ENCODE data around the gene ZNF543.
"Not testable (repeated sequence)": the region's sequence is repeated elsewhere in the genome, so short reads cannot be mapped to it uniquely, and the experiment has no call there.

ZNF543 gene

DNA sequence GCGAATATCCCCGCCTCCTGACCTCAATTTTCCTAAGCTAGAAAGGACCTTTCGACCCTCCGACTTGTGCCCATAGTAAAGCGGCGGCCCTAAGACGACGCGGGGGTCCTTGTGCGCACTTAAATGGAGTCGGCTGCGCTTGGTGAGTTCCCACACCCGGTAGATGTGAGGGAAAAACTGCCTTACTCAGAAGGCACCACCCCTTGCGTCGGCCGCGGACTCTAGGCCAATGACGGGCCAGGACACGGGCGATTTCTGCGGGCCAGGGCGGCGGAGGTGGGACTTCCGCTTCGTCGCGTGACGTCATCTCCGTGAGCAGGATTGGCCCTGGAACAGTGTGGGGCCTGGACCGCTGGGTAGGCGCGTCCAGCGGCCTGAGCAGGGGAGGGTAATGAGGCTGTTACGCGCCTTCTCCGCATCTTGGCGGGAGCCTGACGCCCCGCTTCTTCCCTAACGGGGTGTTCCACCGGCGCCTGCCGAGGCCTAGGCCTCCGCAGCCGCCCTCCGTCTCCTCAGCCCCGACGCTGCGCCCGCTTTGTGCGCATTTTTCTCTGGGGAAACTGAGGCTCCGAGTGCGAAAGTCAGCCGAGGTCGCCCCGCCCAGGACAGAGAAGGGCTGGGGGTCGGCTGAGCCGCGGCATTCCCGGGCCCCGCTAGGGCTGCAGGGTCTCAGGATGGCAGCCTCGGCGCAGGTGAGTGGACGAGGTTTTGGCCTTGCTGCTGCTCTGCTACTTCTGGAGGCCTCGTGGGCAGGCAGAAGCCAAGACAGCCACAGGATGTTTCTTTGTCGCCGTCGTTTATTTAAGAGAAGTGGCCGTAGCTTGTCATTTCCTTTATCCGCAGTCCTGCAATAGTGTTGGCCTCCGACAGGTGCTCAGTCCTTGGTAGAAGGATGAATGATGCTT, at the start of gene ZNF543:
ZNF543 (plus strand) TSS at position 293 of the 905 bp plus-strand sequence; CDS start at position 675, 382 bp downstream.
- H3K27ac Mint-ChIP-seq, result peak within 1 kb of the TSS; percentile 93
- peaks cover 26% of the 10 kb centered on the region for H3K4me1 Mint-ChIP-seq (ENCODE audit: low read depth)
- H3K4me3 Mint-ChIP-seq, result peak within 1 kb of the TSS; percentile 95
- peaks cover 41% of the 10 kb centered on the region for H3K36me3 Mint-ChIP-seq
- H3K27me3 Mint-ChIP-seq, result peaks cover 18% of the 10 kb centered on the region
- H3K9me3 Mint-ChIP-seq (ENCODE audit: low read depth), result peaks cover 28% of the 10 kb centered on the region

DNA sequence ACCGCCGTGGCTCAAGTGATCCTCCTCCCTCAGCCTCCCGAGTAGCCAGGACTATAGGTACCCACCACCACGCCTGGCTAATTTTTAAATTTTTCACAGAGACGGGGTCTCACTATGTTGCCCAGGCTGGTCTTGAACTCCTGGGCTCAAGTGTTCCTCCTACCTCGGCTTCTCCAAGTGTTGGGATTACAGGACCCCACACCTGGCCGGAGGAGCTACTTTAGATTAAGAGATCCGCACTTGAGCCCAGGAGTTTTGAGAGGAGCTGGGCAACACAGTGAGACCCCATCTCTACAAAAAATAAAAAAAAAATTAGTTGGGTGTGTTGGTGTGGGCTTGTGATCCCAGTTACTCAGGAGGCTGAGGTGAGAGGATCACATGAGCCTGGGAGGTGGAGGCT, 49.0 kb upstream of the ZNF543 start:
- peaks cover 22% of the 10 kb centered on the region for H3K9me3 Mint-ChIP-seq (ENCODE audit: low read depth)
- peaks cover 1% of the 10 kb centered on the region for H3K4me1 Mint-ChIP-seq (ENCODE audit: low read depth)
- H3K27me3 Mint-ChIP-seq, result no peaks in the 10 kb centered on the region
- H3K27ac Mint-ChIP-seq, result no peak overlapping the region
- no peak overlapping the region for H3K4me3 Mint-ChIP-seq
- H3K36me3 Mint-ChIP-seq, result peaks cover 34% of the 10 kb centered on the region

DNA sequence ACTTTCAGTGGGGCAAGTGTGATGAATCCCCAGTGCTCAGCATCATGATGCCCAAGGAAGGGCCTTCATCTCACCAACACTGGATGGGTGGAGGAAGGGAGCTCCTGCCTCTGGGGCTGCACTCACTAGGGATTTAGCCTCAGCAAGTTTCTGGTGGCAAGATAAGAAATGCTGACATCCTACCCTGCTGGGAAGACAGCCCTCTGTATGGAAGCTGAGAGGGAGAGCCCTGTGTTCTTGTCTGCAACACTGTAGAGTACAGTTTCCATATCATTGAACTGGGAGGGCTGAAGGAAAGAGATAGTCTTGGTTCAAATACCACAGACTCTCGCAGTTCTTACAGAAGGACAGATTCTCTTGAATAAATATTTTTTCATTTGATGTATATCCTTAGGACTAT, 47.3 kb upstream of the ZNF543 start:
- peaks cover 24% of the 10 kb centered on the region for H3K36me3 Mint-ChIP-seq
- no peak overlapping the region for H3K27ac Mint-ChIP-seq

DNA sequence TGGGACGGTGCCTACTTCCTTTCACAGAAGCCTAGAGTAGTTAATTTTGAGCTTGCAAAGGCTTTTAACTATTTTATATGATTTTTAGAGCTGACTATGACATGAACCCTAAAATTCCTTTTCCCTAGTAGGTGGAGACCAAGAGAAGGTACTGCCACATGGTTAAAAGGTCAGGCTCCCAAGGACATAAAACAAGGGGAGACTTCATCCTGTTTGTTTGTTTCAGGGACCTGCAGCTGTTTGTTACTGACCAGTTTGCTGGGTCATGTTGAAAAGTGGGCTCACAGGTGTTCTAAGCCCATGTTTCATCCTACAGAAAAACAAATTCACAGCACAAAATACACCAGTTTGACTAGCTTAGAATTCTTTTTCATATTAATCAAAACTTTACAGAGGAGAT, 43.8 kb upstream of the ZNF543 start:
- H3K4me1 Mint-ChIP-seq (ENCODE audit: low read depth), result peaks cover 6% of the 10 kb centered on the region
- H3K9me3 Mint-ChIP-seq (ENCODE audit: low read depth), result peaks cover 12% of the 10 kb centered on the region
- H3K27ac Mint-ChIP-seq, result no peak overlapping the region
- H3K27me3 Mint-ChIP-seq, result no peaks in the 10 kb centered on the region
- no peak overlapping the region for H3K4me3 Mint-ChIP-seq
- H3K36me3 Mint-ChIP-seq, result peaks cover 17% of the 10 kb centered on the region

More for the DNA sequence above, 47.3 kb upstream of the ZNF543 start:
- Mint-ChIP-seq H3K4me1 (ENCODE audit: low read depth) (peaks cover 1% of the 10 kb centered on the region), H3K27me3 (no peaks in the 10 kb centered on the region), H3K9me3 (ENCODE audit: low read depth) (peaks cover 12% of the 10 kb centered on the region), H3K4me3 (no peak overlapping the region)

DNA sequence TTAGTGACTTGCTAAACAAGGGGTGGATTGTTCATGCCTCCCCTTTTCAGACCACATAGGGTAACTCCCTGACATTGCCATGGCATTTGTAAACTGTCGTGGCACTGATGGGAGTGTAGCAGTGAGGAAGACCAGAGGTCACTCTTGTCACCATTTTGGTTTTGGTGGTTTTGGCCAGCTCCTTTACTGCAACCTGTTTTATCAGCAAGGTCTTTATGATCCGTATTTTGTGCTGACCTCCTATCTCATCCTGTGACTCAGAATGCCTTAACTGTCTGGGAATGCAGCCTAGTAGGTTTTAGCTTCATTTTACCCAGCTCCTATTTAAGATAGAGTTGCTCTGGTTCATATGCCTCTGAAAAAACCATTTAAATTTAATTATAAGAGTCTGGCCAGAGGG, 41.8 kb upstream of the ZNF543 start:
- not testable (repeated sequence) for H3K9me3 Mint-ChIP-seq (ENCODE audit: low read depth); H3K27me3 Mint-ChIP-seq; H3K4me3 Mint-ChIP-seq; H3K27ac Mint-ChIP-seq
- peaks cover 13% of the 10 kb centered on the region for H3K36me3 Mint-ChIP-seq
- H3K4me1 Mint-ChIP-seq (ENCODE audit: low read depth), result peaks cover 26% of the 10 kb centered on the region

DNA sequence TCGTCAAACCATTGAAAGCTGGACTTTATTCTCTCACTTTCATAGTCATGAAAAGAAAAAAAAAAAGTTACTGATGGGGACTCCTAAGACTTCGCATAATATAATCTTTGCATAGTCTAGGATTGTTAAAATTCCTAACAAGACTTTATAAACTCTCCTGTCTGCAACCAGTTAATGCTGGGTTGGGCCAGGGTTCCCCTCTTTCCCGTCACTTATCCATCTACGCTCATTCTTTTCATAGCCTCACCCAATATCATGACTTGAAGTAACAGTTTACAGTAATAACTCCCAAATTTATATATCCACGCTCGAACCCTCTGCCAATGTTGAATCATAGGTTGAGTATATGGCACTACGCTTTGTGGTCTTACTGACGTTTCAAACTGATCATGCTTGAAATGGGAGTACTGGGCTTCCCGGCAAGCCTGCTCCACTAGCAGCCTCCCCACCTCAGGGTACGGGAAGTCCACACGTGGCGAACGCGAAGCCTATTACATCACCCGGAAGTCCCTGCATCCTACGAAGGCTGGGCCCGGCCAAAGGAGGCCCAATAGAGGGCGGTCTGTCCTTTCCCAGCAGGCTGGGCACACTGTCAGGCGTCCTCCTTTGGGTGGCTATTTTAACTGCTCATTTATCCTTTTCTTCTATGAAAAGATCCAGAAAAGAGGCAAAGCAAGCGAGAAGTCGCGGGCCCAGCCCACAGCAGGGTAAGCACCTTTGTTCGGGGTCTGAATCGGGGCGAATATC, 40.7 kb upstream of the ZNF543 start:
- Mint-ChIP-seq H3K9me3 (ENCODE audit: low read depth) (no peaks in the 10 kb centered on the region), H3K4me1 (ENCODE audit: low read depth) (peaks cover 32% of the 10 kb centered on the region), H3K36me3 (peaks cover 6% of the 10 kb centered on the region), H3K27me3 (no peaks in the 10 kb centered on the region), H3K4me3 (no peak overlapping the region), H3K27ac (no peak overlapping the region)

DNA sequence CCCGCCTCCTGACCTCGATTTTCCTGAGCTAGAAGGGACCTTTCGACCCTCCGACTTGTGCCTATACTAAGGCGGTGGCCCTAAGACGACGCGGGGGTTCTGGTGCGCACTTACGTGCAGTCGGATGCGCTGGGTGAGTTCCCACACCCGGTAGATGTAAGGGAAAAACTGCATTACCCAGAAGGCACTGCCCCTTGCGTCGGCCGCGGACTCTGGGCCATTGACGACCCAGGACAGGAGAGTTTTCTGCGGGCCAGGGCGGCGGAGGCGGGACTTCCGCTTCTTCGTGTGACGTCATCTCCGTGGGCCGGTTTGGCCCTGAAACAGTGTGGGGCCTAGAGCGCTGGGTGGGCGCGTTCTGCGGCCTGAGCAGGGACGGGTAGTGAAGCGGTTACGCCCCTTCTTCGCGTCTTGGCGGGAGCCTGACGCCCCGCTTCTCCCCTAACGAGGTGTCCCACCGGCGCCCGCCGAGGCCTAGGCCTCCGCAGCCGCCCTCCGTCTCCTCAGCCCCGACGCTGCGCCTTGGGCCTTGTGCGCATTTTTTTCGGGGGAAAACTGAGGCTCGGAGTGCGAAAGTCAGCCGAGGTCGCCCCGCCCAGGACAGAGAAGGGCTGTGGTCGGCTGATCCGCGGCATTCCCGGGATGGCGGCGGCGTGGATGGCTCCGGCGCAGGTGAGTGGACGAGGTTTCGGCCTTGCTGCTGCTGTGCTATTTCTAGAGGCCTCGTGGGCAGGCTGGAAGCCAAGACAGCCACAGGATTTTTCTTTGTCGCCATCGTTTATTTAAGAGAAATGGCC, 39.9 kb upstream of the ZNF543 start, which contains the start of gene ZNF460:
ZNF460 (plus strand) TSS at position 321 of the 797 bp plus-strand sequence; CDS start at position 643, 322 bp downstream.
- peaks cover 36% of the 10 kb centered on the region for H3K4me1 Mint-ChIP-seq (ENCODE audit: low read depth)
- H3K27ac Mint-ChIP-seq, result no peak within 1 kb of the TSS
- no peaks in the 10 kb centered on the region for H3K27me3 Mint-ChIP-seq
- peaks cover 9% of the 10 kb centered on the region for H3K36me3 Mint-ChIP-seq
- H3K9me3 Mint-ChIP-seq (ENCODE audit: low read depth), result no peaks in the 10 kb centered on the region
- H3K4me3 Mint-ChIP-seq, result no peak within 1 kb of the TSS

DNA sequence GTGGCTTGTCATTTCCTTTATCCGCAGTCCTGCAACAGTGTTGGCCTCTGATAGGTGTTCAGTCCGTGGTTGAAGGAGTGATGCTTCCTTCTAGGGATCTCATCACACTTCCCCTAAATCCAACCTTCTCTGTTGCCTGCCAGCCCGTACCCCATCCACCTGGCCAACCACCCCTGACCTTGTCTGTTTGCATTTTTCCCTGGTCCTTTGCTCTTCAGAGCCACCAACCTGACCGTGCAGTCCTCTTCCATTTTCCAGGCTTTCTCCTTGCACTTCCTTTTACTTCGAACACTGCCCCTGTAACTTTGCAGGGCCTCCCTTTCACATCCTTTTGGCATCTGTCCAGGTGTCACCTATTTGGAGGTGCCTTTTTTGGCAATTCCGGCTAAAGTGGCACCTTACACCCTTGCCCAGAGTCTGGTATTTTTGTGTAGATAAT, 39.3 kb upstream of the ZNF543 start:
- no peak overlapping the region for H3K27ac Mint-ChIP-seq
- no peaks in the 10 kb centered on the region for H3K27me3 Mint-ChIP-seq
- peaks cover 13% of the 10 kb centered on the region for H3K36me3 Mint-ChIP-seq
- H3K4me1 Mint-ChIP-seq (ENCODE audit: low read depth), result peaks cover 40% of the 10 kb centered on the region
- H3K9me3 Mint-ChIP-seq (ENCODE audit: low read depth), result no peaks in the 10 kb centered on the region
- H3K4me3 Mint-ChIP-seq, result no peak overlapping the region

DNA sequence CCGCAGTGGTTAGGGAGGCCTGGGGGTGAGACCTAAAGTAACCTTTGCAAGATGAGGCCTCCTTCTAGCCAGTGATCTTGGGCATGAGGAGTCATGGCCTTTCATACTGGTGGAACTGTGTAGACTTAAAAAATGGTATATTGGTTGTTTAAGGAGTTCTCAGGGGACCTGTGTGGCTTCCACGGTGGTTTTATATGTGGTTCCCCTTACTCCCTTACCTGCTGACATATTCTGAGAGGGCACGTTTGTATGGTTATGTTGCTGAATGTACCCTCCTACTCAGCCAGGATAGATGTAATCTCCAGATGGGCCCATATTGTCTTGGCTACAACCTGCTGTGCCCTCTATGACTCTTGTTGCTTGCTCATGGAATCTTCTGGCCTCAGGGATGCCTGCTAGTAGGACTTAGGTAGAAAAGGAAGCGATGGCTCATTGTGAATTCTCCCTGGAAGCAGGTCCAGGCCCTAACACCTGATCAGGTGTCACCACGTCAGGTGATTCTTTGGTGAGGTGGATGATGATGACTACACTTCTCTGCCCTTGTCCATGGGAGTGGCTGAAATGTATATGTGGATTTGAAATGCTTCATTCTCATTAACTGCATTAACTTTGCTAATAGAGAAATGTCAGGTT, 38.1 kb upstream of the ZNF543 start:
- Mint-ChIP-seq H3K27me3 (no peaks in the 10 kb centered on the region), H3K4me3 (no peak overlapping the region), H3K27ac (peak overlapping the region; percentile 64), H3K9me3 (ENCODE audit: low read depth) (peaks cover 3% of the 10 kb centered on the region), H3K36me3 (peaks cover 20% of the 10 kb centered on the region), H3K4me1 (ENCODE audit: low read depth) (peaks cover 43% of the 10 kb centered on the region)

DNA sequence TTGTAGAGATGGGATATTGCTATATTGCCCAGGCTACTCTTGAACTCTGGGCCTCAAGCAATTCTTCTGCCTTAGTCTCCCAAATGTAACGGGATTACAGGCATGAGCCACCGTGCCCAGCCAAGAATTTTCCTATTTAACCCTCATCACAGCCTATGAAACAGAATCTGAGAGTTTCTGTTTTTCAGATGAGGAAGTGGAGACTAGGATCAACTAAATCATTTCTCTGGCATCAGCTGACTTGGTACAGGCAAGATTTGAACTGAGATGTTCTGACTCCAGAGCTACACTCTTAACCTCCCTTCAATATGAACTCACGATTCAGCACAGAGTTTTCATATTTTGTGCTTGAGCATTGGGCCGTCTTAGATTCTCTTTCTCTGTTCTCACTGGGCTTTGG, 31.9 kb upstream of the ZNF543 start:
- Mint-ChIP-seq H3K4me3 (peak overlapping the region; percentile 10), H3K27ac (no peak overlapping the region), H3K9me3 (ENCODE audit: low read depth) (peaks cover 25% of the 10 kb centered on the region), H3K27me3 (no peaks in the 10 kb centered on the region), H3K36me3 (peaks cover 64% of the 10 kb centered on the region), H3K4me1 (ENCODE audit: low read depth) (peaks cover 19% of the 10 kb centered on the region)

DNA sequence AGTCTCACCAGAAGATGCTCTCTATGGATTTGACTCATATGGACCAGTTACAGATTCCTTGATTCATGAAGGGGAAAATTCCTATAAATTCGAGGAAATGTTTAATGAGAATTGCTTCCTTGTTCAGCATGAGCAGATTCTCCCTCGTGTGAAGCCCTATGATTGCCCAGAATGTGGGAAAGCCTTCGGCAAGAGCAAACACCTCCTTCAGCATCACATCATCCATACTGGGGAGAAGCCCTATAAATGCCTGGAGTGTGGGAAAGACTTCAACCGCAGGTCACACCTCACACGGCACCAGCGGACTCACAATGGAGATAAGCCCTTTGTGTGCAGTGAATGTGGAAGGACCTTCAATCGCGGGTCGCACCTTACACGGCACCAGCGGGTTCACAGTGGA, 29.3 kb upstream of the ZNF543 start:
- H3K27ac Mint-ChIP-seq, result no peak overlapping the region

DNA sequence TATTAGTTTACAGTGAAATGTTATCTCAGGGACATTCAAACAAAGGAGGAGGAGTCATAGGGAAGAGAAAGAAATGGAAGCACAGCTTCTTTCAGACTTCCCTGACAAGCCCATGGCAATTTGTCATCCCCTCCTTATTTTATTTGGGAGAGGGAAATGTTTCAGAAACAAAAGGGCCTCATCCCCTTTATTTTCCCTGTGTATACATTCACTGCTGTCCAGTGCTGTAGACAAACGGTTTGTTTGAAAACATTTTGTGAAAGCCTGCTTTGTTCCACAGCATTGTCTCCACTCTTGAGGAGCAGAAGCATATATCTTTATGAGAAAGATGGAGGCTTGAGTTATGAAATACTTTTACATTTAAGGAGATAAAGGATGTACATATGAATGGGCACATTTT, 27.7 kb upstream of the ZNF543 start:
- Mint-ChIP-seq H3K9me3 (ENCODE audit: low read depth) (peaks cover 44% of the 10 kb centered on the region), H3K36me3 (peaks cover 82% of the 10 kb centered on the region), H3K27me3 (no peaks in the 10 kb centered on the region), H3K4me3 (no peak overlapping the region), H3K27ac (no peak overlapping the region), H3K4me1 (ENCODE audit: low read depth) (peaks cover under 1% of the 10 kb centered on the region)

More for the DNA sequence above, 29.3 kb upstream of the ZNF543 start:
- Mint-ChIP-seq H3K4me1 (ENCODE audit: low read depth) (peaks cover 4% of the 10 kb centered on the region), H3K9me3 (ENCODE audit: low read depth) (peaks cover 43% of the 10 kb centered on the region), H3K36me3 (peaks cover 81% of the 10 kb centered on the region), H3K4me3 (no peak overlapping the region), H3K27me3 (no peaks in the 10 kb centered on the region)

DNA sequence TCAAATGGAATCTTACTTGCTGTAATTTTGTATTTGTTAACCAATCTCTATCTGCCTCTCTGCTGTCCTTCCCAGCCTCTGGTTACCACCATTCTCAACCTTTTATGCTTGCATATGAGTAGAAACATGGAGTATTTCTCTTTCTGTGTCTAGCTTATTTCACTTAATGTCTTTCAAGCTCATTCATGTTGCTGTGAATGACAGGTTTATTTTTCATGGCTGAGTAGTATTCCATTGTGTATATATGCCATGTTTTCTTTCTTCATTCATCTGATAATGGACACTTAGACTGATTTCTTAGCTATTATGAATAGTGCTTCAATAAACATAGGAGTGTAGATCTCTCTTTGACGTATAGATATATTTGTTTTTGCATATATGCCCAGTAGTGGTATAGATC, 26.6 kb upstream of the ZNF543 start:
- no peak overlapping the region for H3K27ac Mint-ChIP-seq
- H3K27me3 Mint-ChIP-seq, result no peaks in the 10 kb centered on the region
- peaks cover 52% of the 10 kb centered on the region for H3K9me3 Mint-ChIP-seq (ENCODE audit: low read depth)
- H3K4me3 Mint-ChIP-seq, result no peak overlapping the region
- peaks cover 2% of the 10 kb centered on the region for H3K4me1 Mint-ChIP-seq (ENCODE audit: low read depth)
- H3K36me3 Mint-ChIP-seq, result peaks cover 81% of the 10 kb centered on the region

DNA sequence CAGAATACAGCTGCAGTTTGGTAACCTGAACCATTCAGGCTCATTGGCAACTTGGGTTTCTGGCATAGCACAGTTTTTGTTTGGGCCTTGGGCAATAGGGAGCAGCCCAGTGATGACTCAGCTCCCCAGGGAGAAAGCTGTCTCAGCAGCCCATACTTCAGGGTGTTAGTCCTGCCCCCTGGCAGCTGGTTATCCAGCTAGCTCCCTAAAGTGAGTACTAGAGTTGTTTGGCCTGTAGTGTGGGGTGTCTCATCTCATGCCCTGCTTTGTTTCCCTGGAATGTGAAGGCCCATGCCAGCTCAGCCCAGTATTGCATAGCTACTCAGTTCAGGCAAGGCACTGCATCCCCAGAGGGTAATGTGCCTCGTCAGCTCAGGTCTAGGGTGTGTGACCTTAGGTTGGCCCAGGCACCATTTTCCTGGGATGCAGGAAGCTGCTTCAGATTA, 18.2 kb upstream of the ZNF543 start:
- peaks cover 10% of the 10 kb centered on the region for H3K4me1 Mint-ChIP-seq (ENCODE audit: low read depth)
- H3K27ac Mint-ChIP-seq, result no peak overlapping the region
- H3K4me3 Mint-ChIP-seq, result no peak overlapping the region
- H3K9me3 Mint-ChIP-seq (ENCODE audit: low read depth), result peaks cover 21% of the 10 kb centered on the region
- peaks cover 44% of the 10 kb centered on the region for H3K36me3 Mint-ChIP-seq
- no peaks in the 10 kb centered on the region for H3K27me3 Mint-ChIP-seq

Measured in activated naive CD8-positive, alpha-beta T cell (primary cell).